SK-N-SH (cell line): Measurements from ENCODE around the gene GABRG3. TPM values are rescaled to one million over a fixed set of nuclear protein-coding genes. Genes with fewer than 3 reads are reported as not detected.

Experiments used
- CTCF ChIA-PET: fragments of 300-600, 350-600 bp; formaldehyde crosslinking; extraction: SDS; loops from one replicate; lab custom pipeline; 2021; lab: Yijun Ruan, JAX
- POLR2A ChIA-PET: fragments of 350-600 bp; sonication (Branson Sonifier 250); formaldehyde crosslinking; extraction: SDS; loops from one replicate; lab custom pipeline; 2020; ENCODE audit warnings: antibody characterized with exemption, inconsistent platforms; lab: Yijun Ruan, JAX
- DNase-seq: peaks from one replicate; pipeline ENCODE4 v3.0.0; 2012
- H2AFZ ChIP-seq: fragments of 200-600 bp; sonication (generic); 2 replicates; pipeline ENCODE4 v1.8.1; 2016; ENCODE audit warnings: antibody characterized with exemption, mild to moderate bottlenecking, low read depth
- H3F3A ChIP-seq: fragments of 200-600 bp; sonication (generic); replicated peaks from 2 replicates; pipeline ENCODE3; 2016; ENCODE audit warnings: antibody characterized with exemption, mild to moderate bottlenecking; ENCODE audit not compliant: insufficient read depth
- H3K27ac ChIP-seq, 2 experiments: fragments of 200-500 bp in 1 of 2; fragments of 200-600 bp in 1 of 2; sonication (Bioruptor generic) in 1 of 2; sonication (generic), shearing (Covaris generic) in 1 of 2; 2 replicates each; pipeline versions ENCODE4 v1.5.1 to v1.6.1; 2014 to 2016; ENCODE audit warnings: low read depth in 2 of 2, inconsistent platforms in 1 of 2, low read length in 1 of 2, mild to moderate bottlenecking in 1 of 2, mixed read lengths in 1 of 2
- H3K27me3 ChIP-seq: fragments of 200-600 bp; sonication (generic), shearing (Covaris generic); 2 replicates; pipeline ENCODE4 v1.6.1; 2016; ENCODE audit warnings: mixed run types; ENCODE audit not compliant: insufficient read depth
- H3K36me3 ChIP-seq, 2 experiments: fragments of 200-500 bp in 1 of 2; fragments of 200-600 bp in 1 of 2; sonication (Bioruptor generic) in 1 of 2; sonication (generic) in 1 of 2; replicated peaks in 1 of 2; 2 replicates each; pipeline versions ENCODE3 to v1.5.1; 2014 to 2016; ENCODE audit warnings: low read length in 1 of 2, mild to moderate bottlenecking in 1 of 2; ENCODE audit not compliant: insufficient read depth in 2 of 2, control insufficient read depth in 1 of 2
- H3K4me1 ChIP-seq, 2 experiments: fragments of 200-500 bp in 1 of 2; fragments of 200-600 bp in 1 of 2; sonication (Bioruptor generic) in 1 of 2; sonication (generic), shearing (Covaris generic) in 1 of 2; 2 replicates each; pipeline versions ENCODE4 v1.5.1 to v1.6.1; 2014 to 2016; ENCODE audit warnings: low read depth in 1 of 2, low read length in 1 of 2, mixed run types in 1 of 2; ENCODE audit not compliant: insufficient read depth in 2 of 2, control insufficient read depth in 1 of 2
- H3K4me2 ChIP-seq: fragments of 200-600 bp; sonication (generic), shearing (Covaris generic); 2 replicates; pipeline ENCODE4 v1.6.1; 2017; ENCODE audit warnings: mixed run types
- H3K4me3 ChIP-seq, 2 experiments: fragments of 200-500 bp in 1 of 2; fragments of 200-600 bp in 1 of 2; sonication (Bioruptor generic) in 1 of 2; sonication (generic), shearing (Covaris generic) in 1 of 2; 2 replicates each; pipeline versions ENCODE4 v1.5.1 to v1.8.1; 2014 to 2016; ENCODE audit warnings: low read depth in 2 of 2, inconsistent platforms in 1 of 2, low read length in 1 of 2, mild to moderate bottlenecking in 1 of 2, mixed read lengths in 1 of 2, moderate library complexity in 1 of 2
- H3K79me2 ChIP-seq: fragments of 200-600 bp; sonication (generic); 2 replicates; pipeline ENCODE4 v1.8.1; 2017; ENCODE audit warnings: mild to moderate bottlenecking; ENCODE audit not compliant: insufficient read depth
- H3K9ac ChIP-seq: fragments of 200-600 bp; sonication (generic); 2 replicates; pipeline ENCODE4 v1.6.1; 2017; ENCODE audit warnings: mixed run types
- H3K9me2 ChIP-seq: fragments of 200-600 bp; sonication (generic); 2 replicates; pipeline ENCODE4 v1.6.1; 2017; ENCODE audit warnings: mixed run types
- H3K9me3 ChIP-seq: fragments of 200-600 bp; sonication (generic); 2 replicates; pipeline ENCODE4 v1.6.1; 2017; ENCODE audit warnings: mixed run types, mild to moderate bottlenecking, moderate library complexity
- H4K20me1 ChIP-seq: fragments of 200-600 bp; sonication (generic); 2 replicates; pipeline ENCODE4 v1.6.1; 2017; ENCODE audit warnings: mild to moderate bottlenecking, mixed run types; ENCODE audit not compliant: insufficient read depth
- CHD2 ChIP-seq: fragments of 150-350 bp; IDR thresholded peaks from 2 replicates; pipeline ENCODE4 v1.6.1; 2018; ENCODE audit warnings: low read length; ENCODE audit not compliant: partially characterized antibody
- CTCF ChIP-seq: fragments of 200-600 bp; sonication (generic); IDR thresholded peaks from 2 replicates; pipeline ENCODE4 v1.6.1; 2017; ENCODE audit warnings: antibody characterized with exemption, mild to moderate bottlenecking, moderate library complexity
- EP300 ChIP-seq, 2 experiments: IDR thresholded peaks; 2 replicates each; pipeline versions ENCODE4 v1.4.0 to v1.6.1; 2012; ENCODE audit warnings: borderline replicate concordance in 1 of 2, low read depth in 1 of 2, low read length in 1 of 2
- FOSL2 ChIP-seq: IDR thresholded peaks from 2 replicates; pipeline ENCODE4 v1.4.0; 2012; ENCODE audit warnings: low read depth, mild to moderate bottlenecking, moderate library complexity, borderline replicate concordance
- FOXJ3 ChIP-seq: sonication (generic); formaldehyde crosslinking; IDR thresholded peaks from 2 replicates; pipeline ENCODE4 v1.5.1; 2020; ENCODE audit warnings: mild to moderate bottlenecking, missing genetic modification reagents
- FOXM1 ChIP-seq: IDR thresholded peaks from 2 replicates; pipeline ENCODE4 v1.4.0; 2012; ENCODE audit warnings: low read depth, mild to moderate bottlenecking
- GABPA ChIP-seq: IDR thresholded peaks from 2 replicates; pipeline ENCODE4 v1.4.0; 2012; ENCODE audit warnings: low read depth, mild to moderate bottlenecking
- GATA2 ChIP-seq: sonication (generic); formaldehyde crosslinking; IDR thresholded peaks from 2 replicates; pipeline ENCODE4 v1.5.0; 2020; ENCODE audit warnings: mild to moderate bottlenecking, missing genetic modification reagents
- MAX ChIP-seq: IDR thresholded peaks from 2 replicates; pipeline ENCODE4 v1.4.0; 2012; ENCODE audit warnings: low read depth
- MEF2A ChIP-seq: IDR thresholded peaks from 2 replicates; pipeline ENCODE4 v1.4.0; 2012; ENCODE audit warnings: low read depth, borderline replicate concordance
- NFIC ChIP-seq: IDR thresholded peaks from 2 replicates; pipeline ENCODE4 v1.4.0; 2012; ENCODE audit warnings: borderline replicate concordance
- NRF1 ChIP-seq: IDR thresholded peaks from 2 replicates; pipeline ENCODE4 v1.6.1; 2012; ENCODE audit warnings: low read depth, mild to moderate bottlenecking, low read length
- RAD21 ChIP-seq: IDR thresholded peaks from 2 replicates; pipeline ENCODE4 v1.6.1; 2012; ENCODE audit warnings: mild to moderate bottlenecking, low read length
- RCOR1 ChIP-seq: fragments of 150-350 bp; IDR thresholded peaks from 2 replicates; pipeline ENCODE4 v1.6.1; 2017; ENCODE audit warnings: antibody characterized with exemption, low read length
- RFX5 ChIP-seq: IDR thresholded peaks from 2 replicates; pipeline ENCODE4 v1.6.1; 2012; ENCODE audit warnings: mild to moderate bottlenecking, improper control_type of control experiment, low read length
- RXRA ChIP-seq: IDR thresholded peaks from 2 replicates; pipeline ENCODE4 v1.4.0; 2012; ENCODE audit warnings: low read depth, mild to moderate bottlenecking, borderline replicate concordance
- SIN3A ChIP-seq: IDR thresholded peaks from 2 replicates; pipeline ENCODE4 v1.6.1; 2012; ENCODE audit warnings: low read depth, mild to moderate bottlenecking, low read length, moderate library complexity, borderline replicate concordance
- YY1 ChIP-seq: IDR thresholded peaks from 2 replicates; pipeline ENCODE4 v1.4.0; 2012; ENCODE audit warnings: low read depth, mild to moderate bottlenecking
- ZBTB33 ChIP-seq: IDR thresholded peaks from 2 replicates; pipeline ENCODE4 v1.4.0; 2012; ENCODE audit warnings: low read depth, borderline replicate concordance
- WGBS: methylation state at CpG from one replicate; pipeline ENCODE4 v1.1.6; 2017; ENCODE audit warnings: low lambda C conversion rate; 5-methylcytosine and 5-hydroxymethylcytosine counted together
- polyA plus RNA-seq, 3 experiments: library from polyadenylated mRNA; depleted of rRNA; stranded (reverse); fragments of >200 nt; gene quantifications; 2 replicates each; pipeline ENCODE4 v1.2.3, GENCODE V29; 2012
- TF ChIP-seq, protein P1 (sequence below): fragments of 150-350 bp; IDR thresholded peaks from 2 replicates; pipeline ENCODE4 v1.6.1; 2017; ENCODE audit warnings: antibody characterized with exemption, low read length, low read depth, borderline replicate concordance

The GABRG3 gene
- polyA plus RNA-seq, 1 of the 3 experiments (the other 2 are of a cell fraction): not detected

- WGBS: 4% methylated on average over 1 of the region's 1 CpG
- Histone ChIP-seq H3K4me2 (no peak overlapping the region), H4K20me1 (no peaks in the 10 kb centered on the region), H3K27ac (no peak overlapping the region), H3K79me2 (no peaks in the 10 kb centered on the region), H3K4me3 (no peak overlapping the region), H3K27me3 (no peaks in the 10 kb centered on the region), H3K9me2 (no peaks in the 10 kb centered on the region), H2AFZ (no peak overlapping the region), H3F3A (no peaks in the 10 kb centered on the region), H3K4me1 (no peaks in the 10 kb centered on the region), H3K9ac (no peak overlapping the region), H3K9me3 (no peaks in the 10 kb centered on the region; the same call in 1 of the 2 replicates), H3K36me3 (no peaks in the 10 kb centered on the region)
- TF ChIP-seq SIN3A: no peak
- no peak for TF ChIP-seq RAD21
- no peak for TF ChIP-seq EP300 (IDR thresholded peaks at IDR 0.05; ENCODE audit: borderline replicate concordance in 1 of 2, low read depth in 1 of 2, low read length in 1 of 2)
- TF ChIP-seq FOXM1: no peak
- TF ChIP-seq FOSL2: no peak
- no peak for DNase-seq
- ChIA-PET CTCF (interaction anchor here (1.0 to 1.2 kb wide), 2 partner anchors 10 to 259 kb away, joined by 3 read pairs; no protein-coding TSS in a partner anchor), POLR2A (no interaction called here)
Observed at GRCh38 chr15:27336676-27337075, 365.7 kb downstream of the GABRG3 start.

DNA sequence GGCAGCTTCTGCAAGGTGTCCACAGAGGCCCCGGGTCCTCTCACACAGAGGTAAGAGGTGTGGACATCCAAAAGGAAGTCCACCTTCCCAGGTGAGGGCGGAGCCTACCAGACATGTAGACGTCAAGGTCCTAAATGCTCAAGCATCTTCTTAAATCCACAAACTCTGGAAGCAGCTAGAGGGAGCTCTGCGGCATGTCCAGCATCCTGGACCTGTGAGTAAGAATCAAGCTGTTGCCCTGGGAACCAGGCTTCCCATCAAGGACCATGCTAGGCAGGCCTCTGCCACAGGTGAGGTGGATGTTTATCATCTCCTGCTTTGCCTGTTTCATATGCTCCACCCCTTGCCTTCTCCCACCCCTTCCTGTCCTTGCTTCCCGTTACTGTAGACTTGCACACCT is 368.2 kb downstream of the GABRG3 start:
- H3K36me3 ChIP-seq: no peaks in the 10 kb centered on the region
- ChIA-PET POLR2A (no interaction called here), CTCF (interaction anchor here (1.4 to 1.5 kb wide), 2 partner anchors 20 to 448 kb away, joined by 3 to 4 read pairs; no protein-coding TSS in a partner anchor)
- no peaks in the 10 kb centered on the region for H3K27me3 ChIP-seq
- H4K20me1 ChIP-seq: no peaks in the 10 kb centered on the region
- no peak overlapping the region for H3K4me3 ChIP-seq
- 14% methylated on average over 5 of the region's 5 CpGs for WGBS
- no peaks in the 10 kb centered on the region for H3F3A ChIP-seq
- H3K9me3 ChIP-seq: no peaks in the 10 kb centered on the region; the same call in 1 of the 2 replicates
- no peak for DNase-seq
- no peaks in the 10 kb centered on the region for H3K79me2 ChIP-seq
- H3K27ac ChIP-seq: no peak overlapping the region
- TF ChIP-seq NRF1 (no peak), FOSL2 (no peak), NFIC (no peak), CTCF (no peak), CHD2 (no peak), RFX5 (no peak), GABPA (no peak), MAX (no peak), FOXJ3 (CRISPR knock-in tag) (no peak), GATA2 (CRISPR knock-in tag) (no peak), MEF2A (no peak), RXRA (no peak), YY1 (no peak), FOXM1 (no peak), ZBTB33 (no peak), RCOR1 (no peak)
- TF ChIP-seq, protein P1, sequence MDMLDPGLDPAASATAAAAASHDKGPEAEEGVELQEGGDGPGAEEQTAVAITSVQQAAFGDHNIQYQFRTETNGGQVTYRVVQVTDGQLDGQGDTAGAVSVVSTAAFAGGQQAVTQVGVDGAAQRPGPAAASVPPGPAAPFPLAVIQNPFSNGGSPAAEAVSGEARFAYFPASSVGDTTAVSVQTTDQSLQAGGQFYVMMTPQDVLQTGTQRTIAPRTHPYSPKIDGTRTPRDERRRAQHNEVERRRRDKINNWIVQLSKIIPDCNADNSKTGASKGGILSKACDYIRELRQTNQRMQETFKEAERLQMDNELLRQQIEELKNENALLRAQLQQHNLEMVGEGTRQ: no peak
- H3K9me2 ChIP-seq: no peaks in the 10 kb centered on the region
- peaks cover 0 to 4% of the 10 kb centered on the region in 2 experiments; a peak in 1 of 4 replicates for H3K4me1 ChIP-seq
- no peak overlapping the region for H2AFZ ChIP-seq
- H3K4me2 ChIP-seq: no peak overlapping the region
- H3K9ac ChIP-seq: no peak overlapping the region
